ENCODE measurements around the gene CSRP3.

Gene CSRP3

GRCh38 chr11:19225123-19225522 lies 23.3 kb upstream of the CSRP3 start:
- DNase-seq = no peak

- DNase-seq = no peak
Measured at GRCh38 chr11:19220903-19221724, 19.3 kb upstream of the CSRP3 start.

- no peak for DNase-seq
Measured at GRCh38 chr11:19218786-19219460, 17.1 kb upstream of the CSRP3 start.

- no peak for DNase-seq
Measured at GRCh38 chr11:19218216-19218615, 16.4 kb upstream of the CSRP3 start.

GRCh38 chr11:19216709-19217374 lies 15.1 kb upstream of the CSRP3 start:
- DNase-seq = no peak

- DNase-seq = no peak
Measured at GRCh38 chr11:19216021-19216420, 14.2 kb upstream of the CSRP3 start.

- no peak for DNase-seq
Measured at GRCh38 chr11:19209617-19210370, 8.0 kb upstream of the CSRP3 start.

GRCh38 chr11:19208959-19209546 lies 7.3 kb upstream of the CSRP3 start:
- no peak for DNase-seq

- DNase-seq = no peak
Measured at GRCh38 chr11:19208181-19208580, 6.4 kb upstream of the CSRP3 start.

- DNase-seq = no peak
Measured at GRCh38 chr11:19204836-19205235, 3.1 kb upstream of the CSRP3 start.

GRCh38 chr11:19200410-19201201 lies 1.2 kb downstream of the CSRP3 start:
- no peak for DNase-seq

GRCh38 chr11:19199771-19200170 lies 2.0 kb downstream of the CSRP3 start:
- DNase-seq = no peak

- no peak for DNase-seq
Measured at GRCh38 chr11:19199048-19199447, 2.7 kb downstream of the CSRP3 start.

- DNase-seq = no peak
Measured at GRCh38 chr11:19196432-19196831, 5.4 kb downstream of the CSRP3 start.

- no peak for DNase-seq
Measured at GRCh38 chr11:19194620-19195308, 7.0 kb downstream of the CSRP3 start.

- no peak for DNase-seq
Measured at GRCh38 chr11:19193916-19194315, 7.9 kb downstream of the CSRP3 start.

GRCh38 chr11:19191530-19192169 lies 10.1 kb downstream of the CSRP3 start:
- no peak for DNase-seq

- DNase-seq = no peak
Measured at GRCh38 chr11:19187833-19188258, 13.9 kb downstream of the CSRP3 start.

- DNase-seq = no peak
Measured at GRCh38 chr11:19187114-19187832, 14.5 kb downstream of the CSRP3 start.

- DNase-seq = no peak
Measured at GRCh38 chr11:19185516-19186052, 16.2 kb downstream of the CSRP3 start.
